Measurements from ENCODE around the gene ZNF460. TPM values are rescaled to one million over a fixed set of nuclear protein-coding genes. Genes with fewer than 3 reads are reported as not detected.
"Not testable (repeated sequence)": the region's sequence is repeated elsewhere in the genome, so short reads cannot be mapped to it uniquely, and the experiment has no call there.

The ZNF460 gene
- total RNA-seq, 4 donors from 2014 or later: 46.5 to 163 (median 104) TPM

DNA sequence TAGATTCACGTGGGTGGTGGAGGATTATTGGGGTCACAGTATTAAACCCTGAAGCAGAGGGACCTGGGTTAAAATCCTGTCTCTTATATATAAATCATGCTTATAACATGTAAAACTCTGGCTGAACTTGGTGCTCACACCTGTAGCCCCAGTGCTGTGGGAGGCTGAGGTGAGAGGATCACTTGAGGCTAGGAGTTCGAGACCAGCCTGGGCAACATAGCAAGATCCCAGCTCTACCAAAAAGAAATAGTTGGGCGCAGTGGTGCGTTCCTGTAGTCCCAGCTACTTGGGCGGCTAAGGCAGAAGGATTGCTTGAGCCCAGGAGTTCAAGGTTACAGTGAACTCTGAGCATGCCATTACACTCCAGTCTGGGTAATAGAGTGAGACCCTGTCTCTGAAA, 37.5 kb upstream of the ZNF460 start:
- ATAC-seq (ENCODE audit: low FRiP score) (no peak), DNase-seq (ENCODE audit: low spot score) (no peak)
- TF ChIP-seq, protein P1, sequence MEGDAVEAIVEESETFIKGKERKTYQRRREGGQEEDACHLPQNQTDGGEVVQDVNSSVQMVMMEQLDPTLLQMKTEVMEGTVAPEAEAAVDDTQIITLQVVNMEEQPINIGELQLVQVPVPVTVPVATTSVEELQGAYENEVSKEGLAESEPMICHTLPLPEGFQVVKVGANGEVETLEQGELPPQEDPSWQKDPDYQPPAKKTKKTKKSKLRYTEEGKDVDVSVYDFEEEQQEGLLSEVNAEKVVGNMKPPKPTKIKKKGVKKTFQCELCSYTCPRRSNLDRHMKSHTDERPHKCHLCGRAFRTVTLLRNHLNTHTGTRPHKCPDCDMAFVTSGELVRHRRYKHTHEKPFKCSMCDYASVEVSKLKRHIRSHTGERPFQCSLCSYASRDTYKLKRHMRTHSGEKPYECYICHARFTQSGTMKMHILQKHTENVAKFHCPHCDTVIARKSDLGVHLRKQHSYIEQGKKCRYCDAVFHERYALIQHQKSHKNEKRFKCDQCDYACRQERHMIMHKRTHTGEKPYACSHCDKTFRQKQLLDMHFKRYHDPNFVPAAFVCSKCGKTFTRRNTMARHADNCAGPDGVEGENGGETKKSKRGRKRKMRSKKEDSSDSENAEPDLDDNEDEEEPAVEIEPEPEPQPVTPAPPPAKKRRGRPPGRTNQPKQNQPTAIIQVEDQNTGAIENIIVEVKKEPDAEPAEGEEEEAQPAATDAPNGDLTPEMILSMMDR (IDR thresholded peaks at IDR 0.05): no peak

DNA sequence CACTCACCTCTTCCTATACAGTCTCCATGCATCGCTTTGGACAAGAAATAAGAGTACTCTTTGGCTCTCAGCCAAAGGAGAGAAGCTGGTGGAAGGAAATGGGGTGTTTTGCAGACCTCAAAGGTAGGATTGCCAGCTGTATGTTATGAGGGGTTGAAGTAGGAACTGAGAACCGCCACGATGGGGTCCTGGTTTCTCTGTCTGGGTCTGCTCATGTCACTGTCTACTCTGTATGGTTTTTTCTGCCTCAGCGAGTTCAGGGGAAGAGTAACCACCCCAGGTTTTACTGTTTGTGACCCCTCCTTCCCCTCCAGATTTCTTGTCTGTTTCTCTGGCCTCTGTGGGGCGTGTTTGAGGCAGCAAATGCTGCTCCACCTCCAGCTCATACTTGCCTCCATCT, 35.8 kb upstream of the ZNF460 start:
- DNase-seq (ENCODE audit: low spot score) (no peak), ATAC-seq (ENCODE audit: low FRiP score) (no peak)
- TF ChIP-seq, protein P1 (IDR thresholded peaks at IDR 0.05): no peak

DNA sequence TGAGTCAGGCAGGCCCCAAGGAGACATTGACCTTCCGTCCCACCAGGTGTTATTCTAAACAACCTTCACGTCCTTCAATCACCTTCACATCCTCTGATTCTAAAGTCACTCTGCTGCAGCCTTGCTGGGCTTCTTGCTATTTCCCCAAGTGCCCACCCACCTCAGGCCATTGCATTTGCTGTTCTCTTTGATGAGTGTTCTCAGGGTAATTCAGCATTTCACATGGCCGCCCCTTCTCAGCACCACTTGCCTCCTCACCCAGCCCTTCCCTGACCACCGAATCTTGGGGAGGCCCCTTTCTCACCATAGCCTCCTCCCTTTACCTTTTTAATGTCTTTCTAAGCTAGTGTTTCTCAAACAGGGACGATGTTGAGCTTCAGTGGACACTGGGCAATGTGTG, 35.2 kb upstream of the ZNF460 start:
- no peak for ATAC-seq (ENCODE audit: low FRiP score)

DNA sequence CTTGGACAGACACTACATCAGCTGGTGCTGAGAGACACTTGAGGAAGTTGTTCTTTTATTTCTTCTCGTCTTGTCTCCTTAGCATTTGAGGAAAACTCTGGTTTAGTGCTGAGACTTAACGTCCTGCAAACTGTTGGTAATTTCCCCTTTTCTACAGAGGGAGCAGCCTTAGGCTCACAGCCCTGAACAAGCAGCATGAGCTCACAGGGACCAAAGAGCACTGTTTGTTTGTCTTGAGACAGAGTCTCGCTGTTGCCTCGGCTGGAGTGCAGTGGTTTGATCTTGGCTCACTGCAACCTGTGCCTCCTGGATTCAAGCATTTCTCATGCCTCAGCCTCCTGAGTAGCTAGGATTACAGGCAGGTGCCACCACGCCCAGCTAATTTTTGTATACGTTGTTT, 34.3 kb upstream of the ZNF460 start:
- DNase-seq (ENCODE audit: low spot score) (no peak), ATAC-seq (ENCODE audit: low FRiP score) (no peak)
- TF ChIP-seq, protein P1 (IDR thresholded peaks at IDR 0.05): no peak

More for the DNA sequence above, 35.2 kb upstream of the ZNF460 start:
- TF ChIP-seq, protein P1 (IDR thresholded peaks at IDR 0.05): no peak
- no peak for DNase-seq (ENCODE audit: low spot score)

DNA sequence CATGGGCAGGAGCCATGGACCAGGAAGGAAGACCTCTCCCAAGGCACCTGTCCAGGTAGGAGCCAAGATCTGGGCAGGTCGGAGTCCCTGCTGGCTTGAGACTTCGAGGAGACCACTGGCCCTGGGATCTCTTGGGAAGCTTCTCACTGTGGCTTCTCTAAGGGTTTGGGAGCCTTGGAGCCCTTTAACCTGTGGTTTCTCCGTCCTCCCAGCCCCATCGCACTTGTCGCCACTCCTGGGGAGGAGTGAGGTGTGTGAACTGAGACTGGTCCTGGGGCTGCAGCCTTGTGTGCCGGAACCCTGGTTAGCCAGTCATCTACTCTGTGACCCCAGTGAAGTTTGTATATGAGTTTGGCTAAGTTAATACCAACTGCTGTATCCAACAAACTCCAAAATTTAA, 31.6 kb upstream of the ZNF460 start:
- TF ChIP-seq, protein P1 (IDR thresholded peaks at IDR 0.05): no peak
- no peak for ATAC-seq (ENCODE audit: low FRiP score)
- no peak for DNase-seq (ENCODE audit: low spot score)

DNA sequence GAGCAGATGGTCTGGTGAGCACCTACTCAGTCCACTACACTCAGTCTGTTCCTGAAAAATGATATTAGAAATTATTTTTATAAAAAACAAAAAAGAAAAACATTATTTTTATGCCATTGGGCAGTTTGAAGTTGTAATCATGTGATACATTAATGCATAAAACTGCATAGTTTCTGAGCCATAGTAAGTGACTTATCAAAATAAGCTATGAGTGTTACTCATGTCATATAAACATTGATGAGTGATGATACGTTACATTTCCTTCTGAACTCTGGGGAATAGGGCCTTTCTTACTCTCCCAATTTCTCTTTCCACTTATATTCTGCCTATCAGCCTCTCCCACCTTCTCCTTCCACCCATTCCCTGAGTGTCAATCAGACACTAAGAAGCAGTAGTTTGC, 31.0 kb upstream of the ZNF460 start:
- DNase-seq (ENCODE audit: low spot score): no peak
- TF ChIP-seq, protein P1 (IDR thresholded peaks at IDR 0.05): no peak
- ATAC-seq (ENCODE audit: low FRiP score): no peak

DNA sequence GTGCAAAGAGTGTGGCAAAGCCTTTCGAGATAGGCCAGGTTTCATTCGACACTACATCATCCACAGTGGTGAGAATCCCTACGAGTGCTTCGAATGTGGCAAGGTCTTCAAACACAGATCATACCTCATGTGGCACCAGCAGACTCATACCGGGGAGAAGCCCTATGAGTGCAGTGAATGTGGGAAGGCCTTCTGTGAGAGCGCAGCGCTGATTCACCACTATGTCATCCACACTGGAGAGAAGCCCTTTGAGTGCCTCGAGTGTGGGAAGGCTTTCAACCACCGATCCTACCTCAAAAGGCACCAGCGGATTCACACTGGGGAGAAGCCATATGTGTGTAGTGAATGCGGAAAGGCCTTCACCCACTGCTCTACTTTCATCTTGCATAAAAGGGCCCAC, 26.5 kb upstream of the ZNF460 start:
- ATAC-seq (ENCODE audit: low FRiP score); DNase-seq (ENCODE audit: low spot score): not testable (repeated sequence)

DNA sequence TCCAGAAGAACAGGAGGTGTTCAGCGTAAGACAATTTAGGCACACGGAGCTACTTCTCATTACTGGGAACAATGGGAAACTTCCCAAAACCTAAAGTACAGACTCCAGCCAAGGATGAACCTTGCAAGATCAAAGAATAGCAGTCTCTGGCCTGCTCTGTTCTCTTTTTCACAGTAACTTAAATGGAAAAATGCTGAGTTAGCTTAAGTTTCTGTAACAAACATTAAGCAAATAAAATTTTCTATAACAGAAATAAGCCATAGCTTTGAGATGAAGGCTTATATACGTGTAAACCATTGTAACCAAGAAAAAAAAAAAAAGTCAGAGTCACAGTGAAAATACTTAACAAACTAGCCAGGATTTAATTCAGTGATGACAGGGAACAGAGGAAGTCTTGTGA, 18.2 kb upstream of the ZNF460 start:
- TF ChIP-seq, protein P1 (IDR thresholded peaks at IDR 0.05): no peak
- ATAC-seq (ENCODE audit: low FRiP score): no peak
- DNase-seq (ENCODE audit: low spot score): no peak
